HCT116 (cell line): ENCODE data around the gene SEMA4A. TPM values are rescaled to one million over a fixed set of nuclear protein-coding genes. Genes with fewer than 3 reads are reported as not detected.
A peak's percentile ranks its signal among the peaks of the same experiment; 100 is the strongest.

Experiments
- ATAC-seq: fragments of 200-7000 bp; cut with Tn5 transposase; 2 replicates; pipeline ENCODE4 v1.9.1; 2020; ENCODE audit warnings: mild to moderate bottlenecking, moderate library complexity
- BruUV-seq: library from RNA; stranded (reverse); fragments of 400-500 nt; replicated peaks from 2 replicates; lab custom pipeline; 2021; lab: Mats Ljungman, UMichigan
- CTCF ChIA-PET: fragments of 300-600 bp; sonication (Branson Sonifier 250); formaldehyde crosslinking; loops from one replicate; lab custom pipeline; 2021; ENCODE audit warnings: antibody characterized with exemption; lab: Charles Lee
- POLR2A ChIA-PET: fragments of 300-600, 350-600 bp; sonication (Branson Sonifier 250); formaldehyde crosslinking; loops from one replicate; lab custom pipeline; 2021; ENCODE audit warnings: antibody characterized with exemption; lab: Charles Lee
- RAD21 ChIA-PET, 2 experiments: fragments of 300-600 bp; sonication (Branson Sonifier 250); formaldehyde crosslinking; loops; one replicate each; lab custom pipeline; 2023; ENCODE audit warnings: low total read pairs in 2 of 2; ENCODE audit not compliant: uncharacterized antibody in 2 of 2, unreplicated experiment in 2 of 2, low non-redundant PET in 1 of 2; lab: Charles Lee
- DNase-seq: peaks from one replicate; pipeline ENCODE4 v3.0.0-alpha.2; 2010; ENCODE audit warnings: low read depth, low spot score
- H2AFZ ChIP-seq: fragments of 200-600 bp; shearing (Covaris generic), sonication (generic); 2 replicates; pipeline ENCODE4 v1.6.1; 2017; ENCODE audit warnings: low read depth, mixed run types, mixed read lengths, antibody characterized with exemption, low read length; ENCODE audit not compliant: poor library complexity, severe bottlenecking
- H3K27ac ChIP-seq: 2 replicates; pipeline ENCODE4 v1.5.1; 2012; ENCODE audit warnings: low read depth, low read length
- H3K27me3 ChIP-seq: fragments of 200-600 bp; sonication (generic); 2 replicates; pipeline ENCODE4 v1.6.1; 2016; ENCODE audit warnings: mixed run types, low read length, mixed read lengths; ENCODE audit not compliant: insufficient read depth
- H3K36me3 ChIP-seq, 2 experiments: fragments of 200-500 bp in 1 of 2; fragments of 200-600 bp in 1 of 2; sonication (Bioruptor generic) in 1 of 2; sonication (generic) in 1 of 2; 2 replicates each; pipeline versions ENCODE4 v1.5.1 to v1.6.1; 2014 to 2016; ENCODE audit warnings: low read length in 2 of 2, inconsistent platforms in 1 of 2, mixed read lengths in 1 of 2, mixed run types in 1 of 2; ENCODE audit not compliant: insufficient read depth in 2 of 2, control insufficient read depth in 1 of 2
- H3K4me1 ChIP-seq, 2 experiments: fragments of 200-600 bp in 1 of 2; sonication (generic) in 1 of 2; 2 replicates each; pipeline versions ENCODE4 v1.5.1 to v1.6.1; 2012 to 2017; ENCODE audit warnings: low read length in 2 of 2, inconsistent platforms in 1 of 2, mild to moderate bottlenecking in 1 of 2, mixed read lengths in 1 of 2, mixed run types in 1 of 2, moderate library complexity in 1 of 2; ENCODE audit not compliant: insufficient read depth in 2 of 2, control insufficient read depth in 1 of 2
- H3K4me2 ChIP-seq: fragments of 200-600 bp; sonication (generic); 2 replicates; pipeline ENCODE4 v1.6.1; 2017; ENCODE audit warnings: mixed run types, low read length, mixed read lengths
- H3K4me3 ChIP-seq, 2 experiments: fragments of 200-600 bp in 1 of 2; sonication (generic) in 1 of 2; replicated peaks in 1 of 2; 2 replicates each; pipeline ENCODE4 v1.5.1; 2011 to 2016; ENCODE audit warnings: low read length in 2 of 2, control low read depth in 1 of 2, low read depth in 1 of 2, mild to moderate bottlenecking in 1 of 2, mixed read lengths in 1 of 2, mixed run types in 1 of 2
- H3K79me2 ChIP-seq: fragments of 200-600 bp; sonication (generic); 2 replicates; pipeline ENCODE4 v1.6.1; 2017; ENCODE audit warnings: mild to moderate bottlenecking, mixed run types, low read length, moderate library complexity, mixed read lengths; ENCODE audit not compliant: insufficient read depth
- H3K9ac ChIP-seq: fragments of 200-600 bp; sonication (generic); 2 replicates; pipeline ENCODE4 v1.6.1; 2016; ENCODE audit warnings: low read length, mixed read lengths
- H3K9me2 ChIP-seq: fragments of 200-600 bp; sonication (generic), shearing (Covaris generic); 2 replicates; pipeline ENCODE4 v1.6.1; 2017; ENCODE audit warnings: mixed run types, mild to moderate bottlenecking, moderate library complexity; ENCODE audit not compliant: insufficient read depth
- H3K9me3 ChIP-seq, 2 experiments: fragments of 200-500 bp in 1 of 2; fragments of 200-600 bp in 1 of 2; sonication (Bioruptor generic) in 1 of 2; sonication (generic) in 1 of 2; 2 replicates each; pipeline ENCODE4 v1.6.1; 2014 to 2017; ENCODE audit warnings: low read length in 2 of 2, mixed read lengths in 2 of 2, inconsistent platforms in 1 of 2, low read depth in 1 of 2, mild to moderate bottlenecking in 1 of 2, mixed run types in 1 of 2, moderate library complexity in 1 of 2; ENCODE audit not compliant: control insufficient read depth in 1 of 2, insufficient read depth in 1 of 2
- H4K20me1 ChIP-seq: fragments of 200-600 bp; sonication (generic), shearing (Covaris generic); 2 replicates; pipeline ENCODE4 v1.6.1; 2017; ENCODE audit warnings: mixed run types, mild to moderate bottlenecking, moderate library complexity; ENCODE audit not compliant: insufficient read depth
- ATF3 ChIP-seq: IDR thresholded peaks from 2 replicates; pipeline ENCODE4 v1.6.1; 2012
- CBX3 ChIP-seq: IDR thresholded peaks from 2 replicates; pipeline ENCODE4 v1.6.1; 2012; ENCODE audit warnings: low read depth
- CEBPB ChIP-seq: IDR thresholded peaks from 2 replicates; pipeline ENCODE4 v1.6.1; 2012; ENCODE audit warnings: low read depth
- CTCF ChIP-seq, 3 experiments: fragments of 200-600 bp in 1 of 3; sonication (generic) in 1 of 3; IDR thresholded peaks in 2 of 3; conservative IDR thresholded peaks in 1 of 3; 2 replicates each; pipeline ENCODE4 v1.5.1; 2012 to 2017; ENCODE audit warnings: low read depth in 2 of 3, low read length in 2 of 3, antibody characterized with exemption in 1 of 3, borderline replicate concordance in 1 of 3, control low read depth in 1 of 3, mild to moderate bottlenecking in 1 of 3, mixed read lengths in 1 of 3, mixed run types in 1 of 3, moderate library complexity in 1 of 3; ENCODE audit not compliant: insufficient read depth in 1 of 3
- EGR1 ChIP-seq: IDR thresholded peaks from 2 replicates; pipeline ENCODE4 v1.6.1; 2012; ENCODE audit warnings: low read depth
- ELF1 ChIP-seq: IDR thresholded peaks from 2 replicates; pipeline ENCODE4 v1.6.1; 2012; ENCODE audit warnings: low read depth, borderline replicate concordance
- EZH2 ChIP-seq: fragments of 200-600 bp; sonication (generic); IDR thresholded peaks from 2 replicates; pipeline ENCODE4 v1.6.1; 2017; ENCODE audit warnings: antibody characterized with exemption, mixed run types
- EZH2phosphoT487 ChIP-seq: fragments of 200-600 bp; IDR thresholded peaks from 2 replicates; pipeline ENCODE4 v1.6.1; 2018; ENCODE audit warnings: antibody characterized with exemption, borderline replicate concordance
- JUND ChIP-seq: IDR thresholded peaks from 2 replicates; pipeline ENCODE4 v1.6.1; 2012
- POLR2A ChIP-seq: IDR thresholded peaks from 2 replicates; pipeline ENCODE4 v1.7.0; 2011; ENCODE audit warnings: borderline replicate concordance; ENCODE audit not compliant: insufficient read depth, insufficient read length; ENCODE audit errors: extremely low read depth
- POLR2AphosphoS5 ChIP-seq: IDR thresholded peaks from 2 replicates; pipeline ENCODE4 v1.6.1; 2011; ENCODE audit warnings: mild to moderate bottlenecking, low read depth, low read length, moderate library complexity
- REST ChIP-seq: IDR thresholded peaks from 2 replicates; pipeline ENCODE4 v1.6.1; 2012; ENCODE audit warnings: low read depth
- SIN3A ChIP-seq: IDR thresholded peaks from 2 replicates; pipeline ENCODE4 v1.6.1; 2012; ENCODE audit warnings: low read depth
- SP1 ChIP-seq: IDR thresholded peaks from 2 replicates; pipeline ENCODE4 v1.6.1; 2012; ENCODE audit warnings: low read depth
- SRF ChIP-seq: IDR thresholded peaks from 2 replicates; pipeline ENCODE4 v1.6.1; 2012; ENCODE audit warnings: low read depth
- TCF7L2 ChIP-seq: IDR thresholded peaks from 2 replicates; pipeline ENCODE4 v1.7.0; 2011; ENCODE audit warnings: borderline replicate concordance, inconsistent platforms; ENCODE audit not compliant: insufficient read depth, insufficient read length; ENCODE audit errors: extremely low read depth
- YY1 ChIP-seq: IDR thresholded peaks from 2 replicates; pipeline ENCODE4 v1.6.1; 2011; ENCODE audit warnings: low read length, low read depth, moderate library complexity, mild to moderate bottlenecking; ENCODE audit not compliant: insufficient replicate concordance; ENCODE audit errors: extremely low read depth
- ZFX ChIP-seq: fragments of 450-650 bp; IDR thresholded peaks from 2 replicates; pipeline ENCODE4 v1.6.1; 2017
- ZNF274 ChIP-seq: fragments of 200-500 bp; sonication (Bioruptor generic); IDR thresholded peaks from 2 replicates; pipeline ENCODE4 v1.6.1; 2014; ENCODE audit warnings: mild to moderate bottlenecking, low read depth, low read length, inconsistent platforms
- intact Hi-C: fragments of 100-400 bp; cut with micrococcal nuclease; formaldehyde crosslinking; loops from 2 replicates; pipeline ENCODE4 v1.10.0; 2022
- total RNA-seq: library from RNA; stranded (reverse); gene quantifications from one replicate; pipeline ENCODE4 v1.2.1, GENCODE V29; 2021; ENCODE audit not compliant: unreplicated experiment

The SEMA4A gene
- total RNA-seq, 1 experiment from 2014 or later = 0.39 TPM

- ChIA-PET POLR2A (interaction anchor here (1.0 to 5.3 kb wide), 4 partner anchors 9 to 18 kb away, joined by 3 to 50 read pairs (median 18); no protein-coding TSS in a partner anchor), CTCF (interaction anchor here (0.9 to 5.5 kb wide), 8 partner anchors 9 to 112 kb away, joined by 3 to 22 read pairs (median 6); no protein-coding TSS in a partner anchor), RAD21 (no interaction called here)
- BruUV-seq = no TSS peak
- Histone ChIP-seq H3K9me3 (no peaks in the 10 kb centered on the region), H3K4me3 (no peak overlapping the region), H3K36me3 (no peaks in the 10 kb centered on the region), H3K4me1 (peaks cover 51 to 77% of the 10 kb centered on the region in 2 experiments), H2AFZ (no peak overlapping the region), H3K27me3 (no peaks in the 10 kb centered on the region), H3K9ac (peak overlapping the region; percentile 42), H3K79me2 (peaks cover 30% of the 10 kb centered on the region), H3K9me2 (no peaks in the 10 kb centered on the region), H3K27ac (peak overlapping the region; percentile 41), H3K4me2 (peak overlapping the region; percentile 47), H4K20me1 (no peaks in the 10 kb centered on the region; the same call in 1 of the 2 replicates)
- intact Hi-C loops = no loop called here
- no peak for DNase-seq
- no peak for ATAC-seq
- TF ChIP-seq SRF (no peak), POLR2A (no peak), YY1 (no peak), EZH2phosphoT487 (no peak), TCF7L2 (no peak), EGR1 (no peak), JUND (no peak), SP1 (no peak), EZH2 (no peak), ATF3 (no peak), ELF1 (no peak), CBX3 (no peak), REST (no peak), ZNF274 (no peak), ZFX (no peak), POLR2AphosphoS5 (no peak), CEBPB (no peak), SIN3A (no peak), CTCF (IDR thresholded peaks at IDR 0.05 in 2 of 3, conservative IDR thresholded peaks at IDR 0.05 in 1 of 3; ENCODE audit: borderline replicate concordance in 1 of 3, insufficient read depth in 1 of 3, low read depth in 2 of 3, low read length in 2 of 3) (no peak)
Observed at GRCh38 chr1:156112276-156113137, 40.9 kb upstream of the SEMA4A start.
